ENCODE results near the gene RERE. TPM values are rescaled to one million over a fixed set of nuclear protein-coding genes. Genes with fewer than 3 reads are reported as not detected.
A peak's percentile ranks its signal among the peaks of the same experiment; 100 is the strongest.

The RERE gene
- total RNA-seq, 1 donor from 2014 or later, result 64.6 TPM

DNA sequence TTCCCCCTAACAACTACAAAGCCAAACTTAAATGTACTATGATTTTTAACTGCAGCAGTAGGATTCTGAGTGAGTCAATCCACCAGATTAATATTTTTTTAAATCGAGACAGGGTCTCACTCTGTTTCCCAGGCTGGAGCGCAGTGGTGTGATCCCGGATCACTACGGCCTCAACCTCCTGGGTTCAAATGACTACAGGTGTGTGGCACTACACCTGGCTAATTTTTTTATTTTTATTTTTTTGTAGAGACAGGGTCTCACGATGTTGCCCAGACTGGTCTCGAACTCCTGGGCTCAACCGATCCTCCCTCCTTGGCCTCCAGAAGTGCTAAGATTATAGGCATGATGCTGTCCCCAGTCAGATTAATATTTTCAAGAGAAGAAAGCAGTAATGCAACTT lies 411.4 kb downstream of the RERE start:
- no peak overlapping the region for H3K4me3 ChIP-seq
- H3K36me3 ChIP-seq, result peaks cover 21 to 29% of the 10 kb centered on the region in 2 donors
- H3K4me1 ChIP-seq, result peaks cover 17 to 47% of the 10 kb centered on the region in 2 donors
- peak overlapping the region; percentile 21 to 47 for H3K27ac ChIP-seq
- H3K9me3 ChIP-seq, result no peaks in the 10 kb centered on the region
- TF ChIP-seq, protein P1, sequence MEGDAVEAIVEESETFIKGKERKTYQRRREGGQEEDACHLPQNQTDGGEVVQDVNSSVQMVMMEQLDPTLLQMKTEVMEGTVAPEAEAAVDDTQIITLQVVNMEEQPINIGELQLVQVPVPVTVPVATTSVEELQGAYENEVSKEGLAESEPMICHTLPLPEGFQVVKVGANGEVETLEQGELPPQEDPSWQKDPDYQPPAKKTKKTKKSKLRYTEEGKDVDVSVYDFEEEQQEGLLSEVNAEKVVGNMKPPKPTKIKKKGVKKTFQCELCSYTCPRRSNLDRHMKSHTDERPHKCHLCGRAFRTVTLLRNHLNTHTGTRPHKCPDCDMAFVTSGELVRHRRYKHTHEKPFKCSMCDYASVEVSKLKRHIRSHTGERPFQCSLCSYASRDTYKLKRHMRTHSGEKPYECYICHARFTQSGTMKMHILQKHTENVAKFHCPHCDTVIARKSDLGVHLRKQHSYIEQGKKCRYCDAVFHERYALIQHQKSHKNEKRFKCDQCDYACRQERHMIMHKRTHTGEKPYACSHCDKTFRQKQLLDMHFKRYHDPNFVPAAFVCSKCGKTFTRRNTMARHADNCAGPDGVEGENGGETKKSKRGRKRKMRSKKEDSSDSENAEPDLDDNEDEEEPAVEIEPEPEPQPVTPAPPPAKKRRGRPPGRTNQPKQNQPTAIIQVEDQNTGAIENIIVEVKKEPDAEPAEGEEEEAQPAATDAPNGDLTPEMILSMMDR (IDR thresholded peaks at IDR 0.05), result no peak
- intact Hi-C loops (cut with DNase I), result no loop called here
- no peaks in the 10 kb centered on the region for H3K27me3 ChIP-seq
- DNase-seq (ENCODE audit: low spot score in 2 of 2), result peak in 1 of 2 donors; percentile 54

DNA sequence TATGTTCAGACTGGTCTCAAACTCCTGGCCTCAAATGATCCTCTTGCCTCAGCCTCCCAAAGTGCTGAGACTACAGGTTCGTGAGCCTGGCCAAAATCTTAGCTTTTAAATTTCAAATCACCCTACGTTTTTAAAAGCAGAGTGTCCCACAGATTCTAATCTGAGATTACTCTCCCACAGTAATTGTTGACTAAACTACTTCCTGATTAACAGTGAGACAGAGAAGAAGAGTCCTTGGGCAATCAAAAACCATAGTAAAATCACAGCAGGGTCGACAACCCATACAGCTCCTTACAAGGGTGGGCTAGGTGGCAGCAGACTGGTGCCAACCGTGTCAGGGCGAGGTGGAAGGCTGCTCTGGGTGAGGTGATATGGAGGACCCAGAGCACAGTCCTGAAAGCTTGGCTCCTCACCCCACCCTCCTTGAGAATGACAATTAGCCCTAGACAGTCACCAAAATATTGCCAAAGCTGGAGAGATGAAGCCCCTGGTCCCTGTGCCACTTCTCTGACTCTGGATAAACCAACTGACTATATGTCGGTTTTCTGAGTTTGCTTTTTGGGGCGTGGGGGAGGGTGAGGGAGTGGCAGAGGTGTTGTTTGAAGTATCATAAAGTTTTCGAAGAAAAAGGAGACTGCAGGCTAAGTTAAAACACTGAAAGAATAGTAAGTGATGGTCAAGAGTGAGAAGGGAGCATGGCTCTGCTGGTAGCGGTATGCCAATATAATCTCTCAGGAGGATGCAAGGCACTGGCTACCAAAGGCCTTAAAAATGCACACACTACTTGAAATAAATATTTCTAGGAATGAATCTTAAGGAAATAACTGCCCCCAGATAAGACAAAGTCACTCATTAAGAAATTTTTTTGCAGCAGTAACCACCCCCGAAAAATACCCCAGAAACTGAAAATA lies 412.7 kb downstream of the RERE start:
- peaks cover 17 to 37% of the 10 kb centered on the region in 2 donors for H3K4me1 ChIP-seq
- H3K27ac ChIP-seq, result peak overlapping the region; percentile 38 to 41
- H3K36me3 ChIP-seq, result peaks cover 21 to 29% of the 10 kb centered on the region in 2 donors
- no peaks in the 10 kb centered on the region for H3K27me3 ChIP-seq
- intact Hi-C loops (cut with DNase I), result no loop called here
- H3K4me3 ChIP-seq, result no peak overlapping the region
- TF ChIP-seq, protein P1 (IDR thresholded peaks at IDR 0.05), result no peak
- peak in 1 of 2 donors; percentile 41 for DNase-seq (ENCODE audit: low spot score in 2 of 2)
- H3K9me3 ChIP-seq, result no peaks in the 10 kb centered on the region

DNA sequence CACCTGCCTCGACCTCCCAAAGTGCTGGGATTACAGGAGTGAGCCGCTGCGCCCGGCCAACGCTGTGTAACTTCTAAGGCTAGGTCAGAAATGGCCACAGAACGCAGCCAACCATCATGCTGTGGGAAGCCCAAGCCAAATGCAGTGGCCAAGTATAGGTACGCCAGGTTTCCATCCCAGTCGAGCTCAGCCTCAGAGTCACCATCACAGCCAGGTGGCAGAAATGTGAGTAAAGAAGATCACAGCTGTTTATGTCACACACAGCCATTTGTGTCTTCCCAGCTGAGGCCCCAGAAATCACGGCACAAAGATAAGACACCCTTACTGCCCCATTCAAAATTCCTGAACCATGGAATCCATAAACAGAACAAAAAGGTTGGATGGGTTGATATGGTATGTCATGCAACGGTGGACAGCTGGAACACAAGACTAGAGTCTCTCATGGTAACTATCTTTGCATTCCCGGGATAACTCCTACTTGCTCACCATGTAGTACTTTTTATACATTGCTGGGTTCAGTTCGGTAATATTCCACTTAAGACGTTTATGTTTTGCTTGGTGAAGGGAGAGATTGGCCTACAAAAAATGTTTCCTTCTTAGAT lies 415.2 kb downstream of the RERE start:
- H3K27ac ChIP-seq, result no peak overlapping the region
- H3K9me3 ChIP-seq, result no peaks in the 10 kb centered on the region

DNA sequence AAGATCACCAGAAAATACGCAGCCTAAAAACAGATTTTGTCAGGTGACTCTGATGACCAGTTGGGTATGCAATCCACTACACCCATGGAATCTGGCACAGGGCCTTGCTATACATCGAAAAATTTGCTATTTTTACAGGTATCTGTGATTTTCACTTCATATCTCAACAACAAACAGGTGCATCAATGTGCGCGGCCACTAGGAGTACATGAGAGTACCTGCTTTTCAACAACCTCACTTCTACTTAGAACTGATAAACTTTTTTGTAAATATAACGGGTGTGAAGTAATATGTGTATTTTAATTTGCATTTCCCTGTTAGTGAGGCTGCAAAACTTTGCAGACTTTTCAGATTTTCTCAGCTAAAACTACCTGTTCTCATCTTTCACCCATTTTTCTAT lies 418.8 kb downstream of the RERE start:
- Histone ChIP-seq H3K9me3 (no peaks in the 10 kb centered on the region), H3K4me1 (peaks cover 12 to 57% of the 10 kb centered on the region in 2 donors), H3K4me3 (no peak overlapping the region), H3K27ac (peak overlapping the region; percentile 42 to 60), H3K36me3 (peaks cover 14 to 16% of the 10 kb centered on the region in 2 donors), H3K27me3 (no peaks in the 10 kb centered on the region)
- peak in 1 of 2 donors; percentile 44 for DNase-seq (ENCODE audit: low spot score in 2 of 2)
- intact Hi-C loops (cut with DNase I), result no loop called here
- TF ChIP-seq, protein P1 (IDR thresholded peaks at IDR 0.05), result no peak

More for the DNA sequence above, 415.2 kb downstream of the RERE start:
- Histone ChIP-seq H3K4me1 (peaks cover 14 to 33% of the 10 kb centered on the region in 2 donors), H3K4me3 (no peak overlapping the region), H3K36me3 (peaks cover 21 to 29% of the 10 kb centered on the region in 2 donors), H3K27me3 (no peaks in the 10 kb centered on the region)
- DNase-seq (ENCODE audit: low spot score in 2 of 2), result peak in 1 of 2 donors; percentile 50
- intact Hi-C loops (cut with DNase I), result no loop called here
- TF ChIP-seq, protein P1 (IDR thresholded peaks at IDR 0.05), result no peak

DNA sequence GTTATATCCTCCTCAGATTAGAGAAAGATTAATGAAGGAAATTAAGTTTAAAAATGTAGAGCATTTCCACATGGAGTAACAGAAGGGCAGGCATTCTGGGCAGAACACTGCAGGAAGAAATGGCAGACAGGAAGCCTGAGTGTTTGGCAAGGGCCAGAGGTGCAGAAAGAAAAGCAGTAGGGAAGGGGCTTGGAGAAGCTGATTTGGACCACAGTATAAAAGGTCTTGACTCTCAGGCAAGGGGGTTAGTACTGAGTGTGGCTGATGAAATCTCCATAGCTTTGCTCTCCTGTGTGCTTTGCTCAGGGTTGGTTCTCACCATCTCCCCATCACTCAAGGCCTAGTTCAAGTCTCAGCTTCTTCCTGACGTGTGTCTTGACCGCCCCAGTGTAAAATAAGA lies 419.4 kb downstream of the RERE start:
- Histone ChIP-seq H3K36me3 (peaks cover 11 to 16% of the 10 kb centered on the region in 2 donors), H3K4me1 (peaks cover 12 to 61% of the 10 kb centered on the region in 2 donors), H3K27me3 (no peaks in the 10 kb centered on the region), H3K4me3 (no peak overlapping the region), H3K27ac (peak overlapping the region; percentile 42 to 57), H3K9me3 (no peaks in the 10 kb centered on the region)
- intact Hi-C loops (cut with DNase I), result no loop called here
- DNase-seq (ENCODE audit: low spot score in 2 of 2), result peak in 1 of 2 donors; percentile 19
- TF ChIP-seq, protein P1 (IDR thresholded peaks at IDR 0.05), result no peak
